ENCODE measurements around the gene GDF2.

The GDF2 gene

DNA sequence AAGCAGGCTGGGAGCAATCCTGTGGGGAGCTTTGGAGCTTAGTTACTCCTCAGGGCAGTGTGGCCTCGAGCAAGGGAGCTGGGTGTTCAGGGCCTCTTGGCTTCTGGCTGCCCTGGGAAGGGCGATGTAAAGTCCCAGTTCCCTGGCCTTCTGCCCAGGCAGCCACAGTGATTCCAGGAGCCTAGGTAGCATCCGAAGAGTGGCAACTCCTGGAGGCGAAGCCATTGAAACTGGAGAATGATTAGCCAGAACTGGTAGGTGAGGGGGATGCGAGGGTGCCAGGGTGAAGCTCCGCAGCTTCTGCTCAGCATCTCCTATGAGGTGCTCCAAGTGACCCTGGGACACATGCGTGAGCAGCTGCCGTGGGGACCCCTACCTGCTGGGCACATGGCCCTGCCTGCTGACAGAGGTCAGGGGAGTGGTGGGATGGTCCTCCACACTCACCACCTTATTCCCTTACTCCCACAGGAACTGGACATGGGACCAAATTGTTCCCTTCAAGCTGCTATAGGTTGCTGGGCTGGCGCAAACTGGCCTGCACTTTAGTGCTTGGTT is 7.8 kb upstream of the GDF2 start:
- DNase-seq: no peak

DNA sequence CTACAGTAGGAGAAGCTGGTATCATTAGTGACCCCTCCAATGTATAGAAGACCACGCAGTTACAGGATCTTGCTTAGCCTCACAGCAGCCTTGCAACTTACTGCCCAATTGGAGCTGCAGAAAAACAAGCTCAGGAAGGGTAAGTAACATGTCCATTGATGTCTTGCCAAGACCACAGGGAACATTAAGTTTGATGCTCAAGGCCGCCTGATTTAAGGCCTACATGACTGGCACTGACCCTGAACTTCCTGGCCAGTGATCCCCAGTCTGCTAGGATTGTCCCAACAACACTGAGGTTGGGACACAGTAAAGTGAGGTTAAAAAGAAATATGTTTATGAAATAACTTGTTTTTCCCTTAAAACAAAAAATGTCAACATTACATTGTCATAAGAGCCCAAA is 6.8 kb upstream of the GDF2 start:
- DNase-seq: no peak

DNA sequence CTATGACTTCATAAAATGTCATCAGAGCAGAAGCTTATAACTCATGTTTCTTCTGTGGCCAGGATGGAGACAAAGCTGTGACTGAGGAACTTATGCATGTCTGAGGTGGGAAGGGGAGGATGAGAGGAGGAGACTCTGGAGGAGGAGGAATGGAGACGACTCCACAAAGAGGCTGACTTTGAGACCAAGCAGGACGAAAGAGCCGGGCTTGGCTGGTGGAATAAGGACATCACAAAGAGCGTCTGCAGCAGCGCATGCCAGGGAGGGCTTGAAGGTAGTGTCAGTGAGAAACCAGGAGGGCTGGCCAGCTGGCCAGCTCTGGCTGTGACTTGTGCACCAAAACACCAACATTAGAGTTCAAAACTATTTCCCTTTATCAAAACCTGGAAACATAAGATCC is 6.1 kb upstream of the GDF2 start:
- no peak for DNase-seq

DNA sequence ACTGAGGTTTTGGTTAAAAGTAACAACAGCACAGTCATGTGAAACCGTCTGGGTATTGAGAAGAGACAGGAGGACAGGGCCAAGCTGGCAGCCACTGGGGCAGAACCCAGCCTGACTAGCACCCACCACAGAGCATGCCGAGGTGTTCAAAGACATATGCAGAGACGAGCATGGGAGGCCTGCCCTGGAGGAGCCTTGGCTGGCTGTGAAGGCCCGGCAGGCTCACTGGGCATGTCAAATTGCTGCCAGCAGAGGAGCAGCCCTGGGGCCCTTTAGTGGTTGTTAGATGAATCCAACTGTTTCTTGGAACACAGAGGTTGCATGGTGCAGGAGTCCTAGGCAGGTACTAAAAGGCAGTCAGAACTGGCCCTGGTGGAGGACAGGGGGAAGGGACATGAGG is 5.0 kb upstream of the GDF2 start:
- no peak for DNase-seq

DNA sequence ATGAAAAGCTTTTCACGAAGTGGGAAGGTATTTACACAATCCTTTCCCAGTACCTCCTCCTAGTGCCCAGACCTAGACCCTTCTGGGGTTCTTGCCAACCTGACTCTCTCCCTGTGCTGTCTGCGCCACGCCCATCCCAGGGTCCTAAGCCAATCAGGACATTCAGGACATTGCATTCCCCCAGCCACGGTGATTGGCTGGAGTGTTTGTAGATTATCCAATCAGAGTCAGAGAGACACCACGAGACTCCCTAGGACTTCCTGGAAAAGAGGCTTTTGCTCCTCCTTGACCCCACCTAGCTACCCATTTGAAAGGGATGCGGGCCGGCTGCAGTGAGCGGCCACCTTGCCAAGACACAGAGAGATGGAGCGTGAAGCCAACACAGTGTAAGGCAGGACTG is 3.5 kb upstream of the GDF2 start:
- no peak for DNase-seq

DNA sequence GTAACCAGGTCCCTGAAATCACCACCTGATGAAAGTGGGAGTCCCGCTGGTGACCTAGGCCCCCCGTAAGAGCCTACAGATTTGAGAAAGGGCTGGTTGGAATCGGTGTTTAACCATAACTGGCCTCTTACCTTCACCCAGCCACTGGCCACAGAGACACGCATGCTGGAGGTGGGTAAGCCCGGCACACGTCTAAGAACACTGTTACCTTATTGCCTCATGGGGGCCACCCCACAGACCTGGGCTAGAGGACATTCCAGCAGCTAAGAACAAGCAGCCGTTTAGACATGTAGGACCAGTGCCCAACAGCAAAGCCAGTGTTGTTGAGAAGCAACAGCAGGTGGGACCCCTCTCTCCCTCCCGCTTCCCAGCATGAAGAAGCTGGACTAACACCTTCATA is 2.5 kb upstream of the GDF2 start:
- no peak for DNase-seq

DNA sequence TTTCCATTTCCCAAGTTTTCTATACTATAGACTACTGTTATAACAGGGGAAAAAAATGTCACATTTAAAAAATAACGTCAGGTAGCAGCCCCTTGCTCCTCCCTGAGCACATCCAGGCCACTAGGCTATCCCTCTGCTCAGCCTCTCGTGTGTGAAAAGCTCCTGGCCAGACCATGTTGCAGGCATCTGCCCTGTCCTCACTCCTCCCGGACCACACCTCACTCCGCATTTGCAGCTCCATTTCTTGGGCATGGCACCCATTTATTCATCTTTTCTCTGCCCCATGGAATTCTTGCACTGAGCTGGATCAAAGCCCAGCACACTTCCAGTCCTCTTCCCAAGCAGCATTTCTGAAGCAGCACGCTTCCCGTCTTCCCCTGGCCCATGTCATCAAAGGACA is 1.4 kb upstream of the GDF2 start:
- DNase-seq: no peak

DNA sequence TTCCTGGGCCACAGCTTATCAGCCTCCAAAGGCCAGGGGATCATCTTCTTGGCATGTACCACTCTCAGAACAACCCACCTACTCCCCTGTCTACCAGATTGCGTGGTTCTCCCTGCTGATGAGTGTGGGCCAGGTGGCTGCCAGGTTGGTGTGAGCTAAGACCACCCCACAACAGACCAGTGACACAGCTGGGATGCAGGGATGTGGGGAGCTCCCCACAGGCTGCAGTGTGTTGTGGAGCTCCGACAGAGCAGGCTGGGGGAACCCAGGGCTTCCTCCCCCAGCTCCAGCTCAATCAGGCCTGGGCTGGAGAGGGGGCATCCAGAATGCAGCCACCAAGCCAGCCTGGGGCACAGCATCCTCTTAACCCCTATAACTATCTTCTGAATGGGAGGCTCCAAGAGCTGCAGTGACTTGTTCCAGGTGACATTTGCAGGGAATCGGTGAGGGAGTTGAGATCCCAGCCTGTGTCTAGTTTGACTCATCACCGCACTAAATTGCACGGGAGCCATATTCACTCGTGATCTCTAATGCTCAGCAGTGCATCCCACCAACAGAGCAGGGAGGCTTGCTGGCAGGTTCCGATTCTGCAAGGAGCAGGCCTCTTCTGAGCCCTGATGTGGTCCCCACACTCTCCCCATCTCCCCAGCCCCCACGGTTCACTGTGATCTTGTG is 596 bp upstream of the GDF2 start:
- no peak for DNase-seq

DNA sequence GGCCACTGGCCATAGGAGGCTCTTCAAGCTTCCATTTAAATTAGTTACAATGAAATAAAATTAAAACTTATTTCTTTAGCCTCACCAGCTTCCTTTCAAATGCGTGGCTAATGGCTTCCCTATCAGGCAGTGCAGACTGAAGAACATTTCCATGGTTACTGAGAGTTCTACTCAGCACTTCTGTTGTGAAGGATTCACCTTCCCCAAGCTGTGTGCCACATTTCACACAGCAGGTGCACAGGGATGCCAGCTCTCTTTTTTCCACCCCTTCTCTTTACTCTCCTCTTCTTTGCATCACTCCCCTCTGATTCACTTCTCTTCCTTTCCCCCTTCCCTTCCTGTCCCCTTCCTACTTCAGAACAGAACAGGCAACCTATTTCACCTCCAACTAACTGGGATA is 833 bp downstream of the GDF2 start:
- DNase-seq: no peak

DNA sequence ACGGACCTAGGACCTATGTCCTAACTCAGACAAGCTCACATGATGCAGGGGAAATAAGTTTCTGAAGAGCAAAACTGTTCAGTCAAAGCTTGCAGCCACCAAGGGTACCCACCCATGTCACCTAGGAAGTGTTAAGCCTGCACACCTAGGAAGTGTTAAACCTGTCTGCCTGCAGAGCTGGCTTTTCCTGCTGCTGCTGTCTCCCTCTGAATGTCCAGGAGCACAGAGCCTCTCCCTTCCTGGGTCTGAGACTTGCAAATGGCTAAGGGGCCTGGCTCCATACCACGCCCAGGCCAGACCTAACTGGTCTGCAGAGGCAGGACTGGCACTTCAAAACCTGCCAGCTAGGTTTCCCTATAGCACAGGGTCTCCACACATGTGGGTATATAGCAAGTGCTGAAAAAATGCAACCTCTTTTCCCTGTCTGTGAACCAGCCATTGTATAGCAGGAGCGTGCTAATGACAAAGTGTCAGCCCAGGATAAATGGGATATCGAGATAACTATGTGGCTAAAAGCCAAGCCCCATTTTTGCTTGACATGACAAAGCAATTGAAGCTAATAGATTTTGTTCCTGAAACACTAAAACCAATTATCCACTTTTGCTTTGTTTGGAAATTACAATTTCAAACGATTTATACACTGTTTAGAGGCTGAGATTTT is 1.5 kb downstream of the GDF2 start:
- no peak for DNase-seq

DNA sequence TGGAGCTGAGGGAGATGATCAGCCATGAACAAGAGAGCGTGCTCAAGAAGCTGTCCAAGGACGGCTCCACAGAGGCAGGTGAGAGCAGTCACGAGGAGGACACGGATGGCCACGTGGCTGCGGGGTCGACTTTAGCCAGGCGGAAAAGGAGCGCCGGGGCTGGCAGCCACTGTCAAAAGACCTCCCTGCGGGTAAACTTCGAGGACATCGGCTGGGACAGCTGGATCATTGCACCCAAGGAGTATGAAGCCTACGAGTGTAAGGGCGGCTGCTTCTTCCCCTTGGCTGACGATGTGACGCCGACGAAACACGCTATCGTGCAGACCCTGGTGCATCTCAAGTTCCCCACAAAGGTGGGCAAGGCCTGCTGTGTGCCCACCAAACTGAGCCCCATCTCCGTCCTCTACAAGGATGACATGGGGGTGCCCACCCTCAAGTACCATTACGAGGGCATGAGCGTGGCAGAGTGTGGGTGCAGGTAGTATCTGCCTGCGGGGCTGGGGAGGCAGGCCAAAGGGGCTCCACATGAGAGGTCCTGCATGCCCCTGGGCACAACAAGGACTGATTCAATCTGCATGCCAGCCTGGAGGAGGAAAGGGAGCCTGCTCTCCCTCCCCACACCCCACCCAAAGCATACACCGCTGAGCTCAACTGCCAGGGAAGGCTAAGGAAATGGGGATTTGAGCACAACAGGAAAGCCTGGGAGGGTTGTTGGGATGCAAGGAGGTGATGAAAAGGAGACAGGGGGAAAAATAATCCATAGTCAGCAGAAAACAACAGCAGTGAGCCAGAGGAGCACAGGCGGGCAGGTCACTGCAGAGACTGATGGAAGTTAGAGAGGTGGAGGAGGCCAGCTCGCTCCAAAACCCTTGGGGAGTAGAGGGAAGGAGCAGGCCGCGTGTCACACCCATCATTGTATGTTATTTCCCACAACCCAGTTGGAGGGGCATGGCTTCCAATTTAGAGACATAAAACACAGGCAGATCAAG is 3.3 kb downstream of the GDF2 start:
- DNase-seq: no peak

DNA sequence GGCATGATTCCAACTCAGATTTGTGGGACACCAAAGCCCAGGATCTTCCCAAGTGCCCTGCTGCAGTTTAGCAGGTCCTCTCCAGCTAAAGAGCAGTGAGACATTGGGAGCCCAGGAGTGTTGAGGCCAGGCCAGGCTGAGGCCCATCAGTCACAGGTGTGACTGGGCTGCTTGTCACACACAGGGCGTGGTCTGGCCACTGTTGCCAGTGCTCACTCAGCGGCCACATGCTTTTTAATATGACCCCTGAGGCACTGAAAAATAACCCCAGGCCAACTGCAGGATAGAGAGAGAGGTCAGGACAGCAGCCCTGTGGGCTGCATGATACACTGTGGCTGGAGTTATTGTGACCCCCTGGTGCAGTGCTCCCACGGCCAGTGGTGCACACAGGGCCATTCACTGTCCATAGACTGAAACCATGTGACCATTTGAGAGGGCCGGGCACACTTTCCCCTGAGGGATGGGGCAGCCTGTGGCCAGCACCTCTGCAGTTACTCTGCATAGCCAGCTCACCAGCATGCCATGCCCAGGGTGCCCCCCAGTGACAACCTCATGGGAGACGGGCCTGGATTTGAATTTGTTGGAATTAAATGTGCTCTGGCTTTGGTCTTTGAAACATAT is 4.2 kb downstream of the GDF2 start:
- DNase-seq: no peak

DNA sequence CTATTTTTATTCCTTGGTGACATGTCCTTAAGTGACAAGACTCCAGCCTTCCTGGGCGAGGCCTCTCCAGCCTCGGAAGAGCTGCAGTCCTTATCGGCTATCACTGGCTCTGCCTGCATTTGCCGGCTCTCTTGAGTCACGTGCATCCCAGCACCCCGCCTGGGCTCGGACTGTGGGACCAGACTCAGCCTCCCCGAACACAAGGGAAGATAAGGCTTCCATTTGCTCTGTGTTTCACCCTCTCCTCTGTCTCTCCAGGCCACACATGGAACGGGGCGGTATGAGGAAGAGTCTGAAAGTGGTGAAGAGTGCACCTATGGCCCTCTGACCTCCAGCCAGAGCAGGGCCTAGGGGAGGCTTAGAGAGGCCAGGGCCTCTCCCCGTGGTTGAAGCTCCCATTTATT is 4.7 kb downstream of the GDF2 start:
- no peak for DNase-seq

DNA sequence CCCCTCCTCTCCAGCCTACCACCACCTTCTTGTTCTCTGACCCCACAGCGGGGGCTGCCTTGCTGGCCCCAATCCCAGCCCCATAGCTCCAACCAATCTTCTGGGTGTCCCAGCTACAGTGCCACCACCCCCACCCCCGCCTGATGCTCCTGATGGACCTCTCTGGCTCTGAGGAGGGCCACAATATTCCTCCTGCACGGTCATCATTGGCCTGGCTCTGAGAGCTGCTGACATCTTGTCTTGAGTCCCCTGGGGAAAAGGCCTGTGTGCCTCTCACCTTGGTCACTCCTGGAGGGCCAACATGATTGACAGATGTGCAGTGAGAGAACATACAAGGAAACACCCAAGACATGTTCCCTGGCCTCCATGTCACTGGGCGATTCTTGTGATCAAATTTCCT is 7.6 kb downstream of the GDF2 start:
- no peak for DNase-seq

DNA sequence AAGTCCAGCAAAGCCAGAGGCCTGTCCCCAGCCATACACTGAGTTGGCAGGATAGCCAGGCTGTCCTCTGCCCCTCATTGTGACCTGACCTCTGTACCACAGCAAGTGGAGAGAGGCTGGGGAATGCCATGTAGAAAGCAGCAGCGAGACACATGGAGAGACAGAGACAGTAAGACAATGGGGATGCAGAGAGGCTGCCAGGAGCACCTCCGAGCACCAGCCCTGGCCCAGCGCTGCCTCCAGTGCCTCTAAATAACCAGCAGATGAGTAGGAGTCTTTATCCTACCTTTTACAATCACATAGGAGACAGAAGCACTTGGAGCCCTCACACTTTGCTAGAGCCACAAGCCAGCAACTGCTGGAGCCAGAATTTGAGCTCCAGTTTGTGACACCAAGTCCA is 8.1 kb downstream of the GDF2 start:
- DNase-seq: no peak

DNA sequence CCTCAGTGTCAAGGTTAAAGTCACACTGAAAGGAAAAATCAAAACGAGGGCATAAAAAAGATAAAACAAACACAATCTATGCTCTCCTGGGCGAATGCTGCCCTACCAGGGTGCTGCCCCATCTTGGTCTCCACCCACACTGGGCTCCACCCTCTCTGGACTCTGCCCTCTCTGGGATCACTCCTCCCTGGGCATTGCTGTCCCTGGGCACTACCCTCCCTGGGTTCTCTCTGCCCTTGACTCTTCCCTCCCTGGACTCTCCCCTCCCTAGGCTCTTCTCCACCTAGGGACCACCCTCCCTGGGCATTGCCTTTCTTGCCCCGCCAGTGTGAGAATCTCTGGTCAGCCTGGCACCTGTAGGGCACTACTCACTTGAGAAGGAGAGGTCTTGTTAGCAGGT is 8.6 kb downstream of the GDF2 start:
- DNase-seq: no peak

DNA sequence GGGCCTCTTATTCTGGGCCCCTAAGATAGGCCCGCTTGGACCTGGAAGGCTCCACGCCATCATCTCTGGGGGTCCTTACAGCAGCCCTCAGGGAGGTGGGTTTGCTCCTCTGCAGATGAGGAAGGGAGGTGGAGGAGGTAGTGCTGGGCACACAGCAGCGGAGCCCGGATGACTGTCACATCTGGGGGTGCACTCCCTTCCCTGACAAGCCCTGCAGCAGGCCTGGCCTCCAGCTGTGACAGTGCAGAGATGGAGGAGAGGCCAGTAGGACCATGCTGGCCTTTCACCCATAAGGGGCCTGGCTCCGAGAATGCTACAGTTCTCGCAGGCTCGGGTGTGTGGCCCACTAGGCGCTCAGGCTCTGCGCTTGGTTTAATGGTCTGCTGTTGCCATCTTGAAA is 9.2 kb downstream of the GDF2 start:
- no peak for DNase-seq

DNA sequence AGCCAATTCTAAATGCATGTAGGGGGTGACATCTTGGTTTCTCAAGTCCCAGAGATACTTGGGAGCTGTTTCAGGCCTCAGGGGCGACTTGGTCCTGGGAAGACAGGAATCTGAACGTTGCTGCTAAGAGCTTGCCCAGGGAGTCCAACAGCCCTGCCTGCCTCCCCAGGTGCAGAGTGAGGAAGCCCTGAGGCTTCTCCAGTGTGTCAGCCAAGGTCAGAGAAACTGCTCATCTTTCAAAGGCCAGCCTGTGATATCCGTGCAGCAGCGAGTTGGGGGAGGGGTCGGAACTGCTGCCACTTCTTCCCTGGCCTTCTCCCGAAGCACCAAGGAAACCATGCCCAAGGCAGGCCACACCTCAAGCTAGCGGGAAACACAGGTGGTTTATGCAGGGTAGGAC is 9.7 kb downstream of the GDF2 start:
- no peak for DNase-seq

DNA sequence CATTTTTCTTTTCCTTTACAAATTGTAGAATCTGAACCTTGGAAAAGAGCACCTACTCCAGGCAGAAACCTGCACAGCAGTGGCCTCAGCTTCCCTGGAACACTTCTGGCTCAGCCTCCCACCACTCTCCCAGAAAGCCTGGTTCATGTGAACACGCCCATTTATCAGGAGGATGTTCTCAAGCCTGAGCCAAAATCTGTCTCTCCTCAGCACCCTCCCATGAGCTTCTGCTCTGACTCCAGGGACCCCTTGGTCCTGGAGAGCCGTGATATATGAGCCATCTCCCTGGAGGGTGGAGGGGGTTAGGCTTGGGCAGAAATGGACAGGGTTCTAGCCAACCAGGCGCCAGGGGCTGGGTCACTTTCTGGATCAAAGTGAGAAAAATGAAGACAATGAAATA is 10.1 kb downstream of the GDF2 start:
- no peak for DNase-seq

DNA sequence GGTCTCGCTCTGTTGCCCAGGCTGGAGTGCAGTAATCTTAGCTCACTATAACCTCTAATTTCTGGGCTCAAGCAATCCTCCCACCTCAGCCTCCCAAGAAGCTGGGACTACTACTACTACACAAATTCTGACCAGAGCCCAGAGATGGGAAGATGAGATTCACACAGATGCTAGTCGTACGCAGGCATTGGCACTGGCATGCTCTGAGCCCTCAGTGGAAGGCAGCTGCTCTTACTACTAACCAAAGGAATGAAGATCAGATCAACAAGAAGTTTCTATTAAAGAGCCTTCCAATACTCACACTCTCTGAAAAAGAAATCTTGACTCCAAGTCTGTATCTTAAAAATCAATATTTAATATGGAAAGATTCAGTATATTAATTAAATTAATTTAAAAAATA is 10.7 kb downstream of the GDF2 start:
- DNase-seq: no peak

DNA sequence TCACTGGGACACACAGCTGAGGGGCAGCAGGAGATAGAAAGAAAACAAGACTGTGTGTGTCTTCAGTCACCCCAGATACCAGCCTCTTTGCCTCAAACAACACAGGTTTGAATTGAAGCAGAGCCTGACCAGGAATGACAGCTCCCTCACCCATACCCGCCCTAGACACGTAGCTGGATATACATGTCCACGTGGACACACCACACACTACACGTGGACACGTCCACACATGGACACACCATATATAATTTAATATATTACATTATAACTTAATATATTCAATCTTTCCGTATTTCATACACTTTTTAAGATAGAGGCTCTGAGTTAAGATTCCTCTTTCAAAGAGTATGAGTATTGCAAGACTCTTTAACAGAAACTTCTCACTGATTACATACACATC is 11.3 kb downstream of the GDF2 start:
- DNase-seq: no peak

DNA sequence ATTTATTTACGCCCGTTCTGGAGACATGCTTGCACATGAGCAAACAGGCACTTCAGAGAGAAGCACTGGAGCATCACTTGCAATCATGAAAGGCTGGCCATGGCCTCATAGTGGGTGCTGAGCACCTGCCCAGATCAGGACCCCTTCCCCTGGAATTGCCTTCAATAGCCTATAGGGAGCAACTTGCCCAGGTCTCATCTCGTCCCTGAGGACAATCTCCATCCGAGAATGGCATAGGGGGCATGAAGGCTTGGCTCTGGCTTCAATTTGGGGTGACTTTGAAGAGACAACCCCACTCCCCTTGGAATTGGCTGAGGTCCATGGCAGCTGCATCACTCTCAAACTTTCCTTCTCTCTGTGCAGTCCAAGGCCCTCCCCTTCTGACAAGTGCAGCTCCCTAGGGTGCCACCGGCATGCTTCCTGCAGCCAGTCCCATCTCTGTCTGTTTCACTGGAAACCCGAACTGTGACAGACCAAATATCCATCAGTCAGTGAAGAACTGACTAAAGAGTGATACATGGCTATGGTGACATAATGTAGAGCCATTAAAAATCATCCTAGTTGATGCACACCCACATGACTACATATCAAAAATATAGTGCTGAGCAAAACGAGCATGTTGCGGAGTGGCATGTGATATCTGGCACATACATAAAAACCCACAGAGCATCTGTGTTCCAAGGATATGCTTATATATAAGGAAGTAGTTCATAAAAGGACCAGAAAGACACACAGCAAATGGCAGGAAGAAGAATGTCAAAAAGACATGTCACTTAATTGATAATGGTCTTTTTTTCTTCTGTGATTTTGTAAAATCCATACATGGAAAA is 12.4 kb downstream of the GDF2 start:
- DNase-seq: no peak

Measured in COR-L47 (cell line).